Keratinocyte (primary cell): Measurements from ENCODE around the gene APP.

Experiments
- CTCF ChIP-seq, 3 experiments: IDR thresholded peaks in 1 of 3; conservative IDR thresholded peaks in 1 of 3; optimal IDR thresholded peaks in 1 of 3; 2 replicates in 2 of 3; 3 replicates in 1 of 3; pipeline versions ENCODE3 to v1.5.1; 2011; ENCODE audit warnings: low read length in 3 of 3, mild to moderate bottlenecking in 3 of 3, moderate library complexity in 2 of 3, control low read depth in 1 of 3, inconsistent platforms in 1 of 3; ENCODE audit not compliant: insufficient read depth in 2 of 3; ENCODE audit errors: extremely low read depth in 1 of 3
- EZH2 ChIP-seq: IDR thresholded peaks from one replicate; pipeline ENCODE4 v1.6.1; 2012; ENCODE audit warnings: inconsistent platforms, mild to moderate bottlenecking, low read length, moderate library complexity

- no peak for TF ChIP-seq CTCF (optimal IDR thresholded peaks at IDR 0.05 in 1 of 3, IDR thresholded peaks at IDR 0.05 in 1 of 3, conservative IDR thresholded peaks at IDR 0.05 in 1 of 3; ENCODE audit: extremely low read depth in 1 of 3, insufficient read depth in 2 of 3, low read length in 3 of 3)
- TF ChIP-seq EZH2: no peak
Observed at GRCh38 chr21:26052057-26052456, 118.5 kb downstream of the APP start.
